ENCODE results near the gene ALKAL2.
"Not testable (repeated sequence)": the region's sequence is repeated elsewhere in the genome, so short reads cannot be mapped to it uniquely, and the experiment has no call there.

Gene ALKAL2

GRCh38 chr2:320561-320960 lies 32.7 kb upstream of the ALKAL2 start:
- H3K4me3 ChIP-seq (ENCODE audit: low read depth, low read length): no peak overlapping the region
- DNase-seq (ENCODE audit: low read depth, low spot score): no peak
- TF ChIP-seq CTCF (IDR thresholded peaks at IDR 0.05; ENCODE audit: insufficient read depth, low read length, missing control alignments): no peak
- ChIA-PET CTCF (no interaction called here), POLR2A (no interaction called here)

DNA sequence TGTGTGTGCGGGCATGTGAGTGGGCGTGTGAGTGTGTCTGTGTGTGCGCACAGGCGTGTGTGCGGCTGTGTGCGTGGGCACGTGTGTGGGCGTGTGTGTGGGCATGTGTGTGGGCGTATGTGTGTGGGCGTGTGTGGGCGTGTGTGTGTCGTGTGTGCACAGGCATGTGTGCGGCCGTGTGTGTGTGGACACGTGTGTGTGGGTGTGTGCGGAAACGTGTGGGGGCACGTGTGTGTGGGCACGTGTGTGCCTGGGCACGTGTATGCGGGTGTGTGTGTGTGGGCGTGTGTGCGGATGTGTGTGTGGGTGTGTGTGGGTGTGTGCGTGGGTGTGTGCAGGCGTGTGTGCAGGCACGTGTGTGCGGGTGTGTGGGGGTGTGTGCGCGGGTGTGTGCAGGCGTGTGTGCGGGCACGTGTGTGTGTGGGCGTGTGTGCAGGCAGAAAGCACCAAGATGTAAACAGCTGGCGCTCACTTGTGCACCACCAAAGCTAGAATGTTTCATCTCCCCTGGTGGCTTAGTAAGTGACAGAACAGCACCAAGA lies 31.2 kb upstream of the ALKAL2 start:
- CTCF ChIA-PET: no interaction called here
- H3K4me3 ChIP-seq (ENCODE audit: low read depth, low read length): no peak overlapping the region
- TF ChIP-seq CTCF (IDR thresholded peaks at IDR 0.05; ENCODE audit: insufficient read depth, low read length, missing control alignments): no peak
- no peak for DNase-seq (ENCODE audit: low read depth, low spot score)
- POLR2A ChIA-PET: no interaction called here

DNA sequence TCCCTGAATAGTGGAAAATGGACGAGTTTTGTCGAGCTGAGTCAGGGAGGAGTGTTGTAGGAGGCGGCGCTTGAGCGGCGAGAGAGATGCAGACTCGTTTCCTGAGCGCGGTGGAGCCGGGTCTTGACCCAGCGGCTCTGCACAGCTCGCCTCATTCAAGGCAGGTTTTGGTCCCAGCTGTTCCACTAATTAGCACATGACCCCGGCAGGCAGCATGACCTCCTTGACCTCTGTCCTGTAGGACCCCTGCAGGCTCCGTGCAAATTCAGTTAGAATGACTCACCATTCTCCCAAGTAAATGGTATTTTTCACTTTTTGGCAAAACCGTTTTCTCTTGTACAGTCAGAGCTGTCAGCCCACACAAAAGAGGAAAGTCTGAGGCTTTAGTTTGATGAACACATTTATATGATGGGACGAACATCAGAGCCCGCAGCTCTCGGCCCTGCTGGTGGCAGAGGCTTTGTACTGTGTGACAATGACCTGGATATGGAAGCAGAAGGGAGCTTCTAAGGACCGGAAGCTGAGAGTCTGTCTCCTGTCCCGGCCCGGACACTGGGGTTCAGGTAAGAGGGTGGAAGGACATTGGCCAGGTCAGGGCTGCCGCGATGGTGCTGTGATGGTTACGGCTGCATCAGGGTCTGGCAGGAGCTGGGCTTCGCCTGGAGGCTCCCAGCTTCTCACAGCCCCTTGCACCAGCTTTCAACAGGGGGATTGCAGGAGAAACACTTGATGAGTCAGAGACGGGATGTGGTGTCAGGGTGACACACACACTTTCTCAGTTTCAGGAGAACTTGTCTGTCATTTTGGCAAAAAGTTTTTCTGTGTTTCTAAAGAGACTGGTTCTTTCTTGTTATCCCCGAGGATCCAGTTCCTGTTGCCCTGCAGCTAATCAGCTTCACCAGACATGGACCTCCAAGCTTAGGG lies 29.9 kb upstream of the ALKAL2 start:
- no peak overlapping the region for H3K4me3 ChIP-seq (ENCODE audit: low read depth, low read length)
- TF ChIP-seq CTCF (IDR thresholded peaks at IDR 0.05; ENCODE audit: insufficient read depth, low read length, missing control alignments): no peak
- POLR2A ChIA-PET: no interaction called here
- peak; percentile 4 for DNase-seq (ENCODE audit: low read depth, low spot score)
- CTCF ChIA-PET: interaction anchor here (1.9 kb wide), 1 partner anchor 28 kb away, joined by 5 read pairs; no protein-coding TSS in a partner anchor

DNA sequence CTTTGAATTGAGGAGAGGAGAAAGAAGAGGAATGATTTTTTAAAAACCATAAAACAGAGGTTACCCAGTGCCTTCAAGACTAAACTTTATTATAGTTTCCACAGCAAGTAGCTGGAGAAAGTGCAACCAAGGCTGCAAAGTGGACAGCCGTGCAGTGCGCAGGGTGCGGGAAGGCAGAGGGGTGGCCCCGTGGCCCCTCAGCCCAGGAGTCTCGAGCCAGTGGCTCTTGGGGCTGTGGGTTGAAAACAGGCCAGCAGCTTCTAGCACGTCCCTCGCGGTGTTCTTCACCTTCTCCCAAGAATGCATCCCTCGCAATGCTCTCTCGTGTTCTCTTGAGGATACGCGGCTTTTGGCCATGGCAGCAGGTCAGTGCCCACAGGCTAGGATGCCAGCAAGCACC lies 28.5 kb upstream of the ALKAL2 start:
- TF ChIP-seq CTCF (IDR thresholded peaks at IDR 0.05; ENCODE audit: insufficient read depth, low read length, missing control alignments): no peak
- ChIA-PET POLR2A (no interaction called here), CTCF (interaction anchor here (1.9 kb wide), 1 partner anchor 26 kb away, joined by 5 read pairs; no protein-coding TSS in a partner anchor)
- DNase-seq (ENCODE audit: low read depth, low spot score): no peak
- H3K4me3 ChIP-seq (ENCODE audit: low read depth, low read length): no peak overlapping the region

GRCh38 chr2:315925-316324 lies 28.0 kb upstream of the ALKAL2 start:
- DNase-seq (ENCODE audit: low read depth, low spot score); H3K4me3 ChIP-seq (ENCODE audit: low read depth, low read length); POLR2A ChIA-PET; CTCF ChIA-PET: not testable (repeated sequence)

DNA sequence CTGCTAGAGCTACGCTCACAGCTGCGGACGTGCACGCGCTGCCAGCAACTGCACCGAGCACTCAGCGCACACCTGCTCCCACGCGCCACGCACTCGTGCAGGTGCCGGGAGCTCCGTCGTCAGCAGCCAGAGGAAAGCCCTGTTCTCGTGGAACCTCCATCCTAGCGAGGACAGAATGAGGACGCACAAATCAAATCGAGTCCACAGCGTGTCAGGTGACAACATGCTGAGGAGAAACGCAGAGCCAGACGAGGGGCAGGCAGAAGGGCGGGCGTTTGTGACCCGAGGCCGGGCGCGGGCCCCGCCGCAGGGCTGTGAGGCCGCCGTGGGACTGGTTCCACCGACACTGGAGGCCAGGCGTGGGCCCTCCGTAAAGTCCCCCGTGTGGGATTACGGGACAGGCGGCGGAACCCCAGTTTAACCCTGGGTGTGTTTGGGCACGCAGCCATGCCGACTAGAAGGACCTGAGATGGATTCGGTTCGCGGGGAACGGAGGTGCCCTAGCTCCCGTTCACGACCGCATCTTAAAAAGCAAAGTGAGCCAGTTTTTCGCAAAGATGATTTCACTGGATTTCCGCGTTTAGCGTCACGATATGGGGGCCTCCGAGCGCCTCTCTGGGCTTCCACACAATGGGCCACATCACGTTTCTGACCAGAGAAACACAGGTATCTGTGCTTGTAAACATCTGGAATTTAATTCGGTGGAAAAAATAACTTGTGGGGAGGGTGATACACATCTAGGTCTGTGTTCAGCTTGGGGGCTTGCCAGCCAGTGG lies 26.9 kb upstream of the ALKAL2 start:
- ChIA-PET POLR2A (no interaction called here), CTCF (no interaction called here)
- no peak for TF ChIP-seq CTCF (IDR thresholded peaks at IDR 0.05; ENCODE audit: insufficient read depth, low read length, missing control alignments)
- no peak overlapping the region for H3K4me3 ChIP-seq (ENCODE audit: low read depth, low read length)
- no peak for DNase-seq (ENCODE audit: low read depth, low spot score)
